GM21381 (cell line): Measurements from ENCODE around the gene DOCK4.
A peak's percentile ranks its signal among the peaks of the same experiment; 100 is the strongest.

ENCODE experiments used
- ATAC-seq: cut with Tn5 transposase; IDR thresholded peaks from one replicate; pipeline ENCODE4 v1.9.1; 2021; ENCODE audit warnings: mild to moderate bottlenecking, moderate library complexity; ENCODE audit not compliant: unreplicated experiment

DOCK4 gene

GRCh38 chr7:112056409-112056808 lies 149.8 kb downstream of the DOCK4 start:
- peak; percentile 85 for ATAC-seq

GRCh38 chr7:112053737-112054069 lies 152.5 kb downstream of the DOCK4 start:
- ATAC-seq = no peak

- no peak for ATAC-seq
These were observed 153.0 kb downstream of the DOCK4 start for GRCh38 chr7:112052993-112053736.

- no peak for ATAC-seq
These were observed 153.7 kb downstream of the DOCK4 start for GRCh38 chr7:112052498-112052897.

GRCh38 chr7:112050250-112050881 lies 155.8 kb downstream of the DOCK4 start:
- ATAC-seq = no peak

GRCh38 chr7:112049555-112050249 lies 156.5 kb downstream of the DOCK4 start:
- ATAC-seq = no peak

GRCh38 chr7:112047421-112047820 lies 158.8 kb downstream of the DOCK4 start:
- no peak for ATAC-seq

GRCh38 chr7:112045222-112045621 lies 161.0 kb downstream of the DOCK4 start:
- ATAC-seq = no peak

- no peak for ATAC-seq
These were observed 163.6 kb downstream of the DOCK4 start for GRCh38 chr7:112042631-112043030.

- no peak for ATAC-seq
These were observed 167.8 kb downstream of the DOCK4 start for GRCh38 chr7:112038353-112038752.

- no peak for ATAC-seq
These were observed 170.1 kb downstream of the DOCK4 start for GRCh38 chr7:112036071-112036470.

- ATAC-seq = no peak
These were observed 174.5 kb downstream of the DOCK4 start for GRCh38 chr7:112031689-112032088.

- no peak for ATAC-seq
These were observed 180.6 kb downstream of the DOCK4 start for GRCh38 chr7:112025556-112025955.

- ATAC-seq = no peak
These were observed 182.4 kb downstream of the DOCK4 start for GRCh38 chr7:112023786-112024185.

GRCh38 chr7:112023282-112023681 lies 182.9 kb downstream of the DOCK4 start:
- no peak for ATAC-seq

GRCh38 chr7:112022128-112022527 lies 184.1 kb downstream of the DOCK4 start:
- no peak for ATAC-seq

- no peak for ATAC-seq
These were observed 184.7 kb downstream of the DOCK4 start for GRCh38 chr7:112021379-112022044.

- ATAC-seq = no peak
These were observed 185.4 kb downstream of the DOCK4 start for GRCh38 chr7:112020800-112021199.

GRCh38 chr7:112019932-112020331 lies 186.3 kb downstream of the DOCK4 start:
- no peak for ATAC-seq

- ATAC-seq = no peak
These were observed 187.7 kb downstream of the DOCK4 start for GRCh38 chr7:112018305-112019030.

- ATAC-seq = no peak
These were observed 191.1 kb downstream of the DOCK4 start for GRCh38 chr7:112015146-112015545.
